ENCODE data around the gene TSHZ1. TPM values are rescaled to one million over a fixed set of nuclear protein-coding genes. Genes with fewer than 3 reads are reported as not detected.

The TSHZ1 gene
- total RNA-seq, 1 donor: 10.5 TPM

DNA sequence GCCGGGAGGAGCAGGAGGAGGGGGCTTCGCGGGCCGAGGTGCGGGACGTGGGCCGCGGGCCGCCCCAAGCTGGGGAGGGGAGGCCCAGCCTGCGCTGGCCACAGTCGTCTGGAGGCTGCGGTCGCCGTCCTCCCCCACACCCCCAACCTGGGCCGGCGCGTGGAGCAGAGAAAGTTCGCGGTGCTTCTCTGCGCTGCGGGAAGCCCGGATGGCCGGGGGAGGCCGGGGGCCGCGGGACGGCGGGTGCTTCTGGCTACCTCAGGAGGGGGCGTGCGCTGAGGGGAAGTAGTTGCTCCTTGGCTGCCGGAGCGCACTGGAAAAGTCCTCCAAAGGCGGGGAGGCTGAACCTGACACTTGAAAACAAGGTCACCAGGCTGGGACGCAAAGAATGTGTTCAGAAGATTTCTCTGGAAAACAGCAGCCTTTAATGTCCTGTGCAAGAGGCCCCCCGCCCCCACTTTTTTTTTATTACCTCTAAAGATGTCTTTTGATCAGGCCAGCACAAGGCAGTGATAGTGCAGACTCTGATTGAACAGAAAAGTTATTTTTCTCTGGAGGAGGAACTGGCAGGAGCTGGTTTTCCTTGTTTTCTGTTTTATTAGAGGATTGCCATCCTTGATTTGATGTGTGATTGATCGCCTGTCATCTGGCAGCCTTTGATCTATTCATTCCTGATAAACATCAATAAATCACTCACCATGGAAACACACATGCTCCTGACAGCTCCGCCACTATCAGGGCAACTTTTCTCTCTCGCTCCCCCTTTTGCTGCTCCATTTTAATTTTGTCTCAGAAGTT is 1.6 kb downstream of the TSHZ1 start:
- no peaks in the 10 kb centered on the region for H3K9me3 ChIP-seq (ENCODE audit: low read depth, low read length)
- H4K20me1 ChIP-seq (ENCODE audit: insufficient read depth, low read length): peaks cover 8% of the 10 kb centered on the region
- TF ChIP-seq, protein P1, sequence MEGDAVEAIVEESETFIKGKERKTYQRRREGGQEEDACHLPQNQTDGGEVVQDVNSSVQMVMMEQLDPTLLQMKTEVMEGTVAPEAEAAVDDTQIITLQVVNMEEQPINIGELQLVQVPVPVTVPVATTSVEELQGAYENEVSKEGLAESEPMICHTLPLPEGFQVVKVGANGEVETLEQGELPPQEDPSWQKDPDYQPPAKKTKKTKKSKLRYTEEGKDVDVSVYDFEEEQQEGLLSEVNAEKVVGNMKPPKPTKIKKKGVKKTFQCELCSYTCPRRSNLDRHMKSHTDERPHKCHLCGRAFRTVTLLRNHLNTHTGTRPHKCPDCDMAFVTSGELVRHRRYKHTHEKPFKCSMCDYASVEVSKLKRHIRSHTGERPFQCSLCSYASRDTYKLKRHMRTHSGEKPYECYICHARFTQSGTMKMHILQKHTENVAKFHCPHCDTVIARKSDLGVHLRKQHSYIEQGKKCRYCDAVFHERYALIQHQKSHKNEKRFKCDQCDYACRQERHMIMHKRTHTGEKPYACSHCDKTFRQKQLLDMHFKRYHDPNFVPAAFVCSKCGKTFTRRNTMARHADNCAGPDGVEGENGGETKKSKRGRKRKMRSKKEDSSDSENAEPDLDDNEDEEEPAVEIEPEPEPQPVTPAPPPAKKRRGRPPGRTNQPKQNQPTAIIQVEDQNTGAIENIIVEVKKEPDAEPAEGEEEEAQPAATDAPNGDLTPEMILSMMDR (IDR thresholded peaks at IDR 0.05; ENCODE audit: extremely low read depth, low read depth, low read length): no peak
- peak overlapping the region; percentile 68 for H2AFZ ChIP-seq (ENCODE audit: low read length)
- no peak for DNase-seq (ENCODE audit: insufficient read length, low spot score, missing footprints)
- peaks cover 53% of the 10 kb centered on the region for H3K79me2 ChIP-seq (ENCODE audit: insufficient read depth, low read length)
- H3K27me3 ChIP-seq (ENCODE audit: insufficient read depth, low read length): no peaks in the 10 kb centered on the region
- no peak overlapping the region for H3K27ac ChIP-seq (ENCODE audit: low read depth, low read length)
- peak overlapping the region; percentile 83 for H3K4me2 ChIP-seq (ENCODE audit: insufficient read depth, low read length)
- peaks cover 37% of the 10 kb centered on the region for H3K4me1 ChIP-seq (ENCODE audit: insufficient read depth, low read length)
- no peaks in the 10 kb centered on the region for H3K36me3 ChIP-seq (ENCODE audit: insufficient read depth, low read length)
- H3K4me3 ChIP-seq (ENCODE audit: insufficient read depth, low read length): peak overlapping the region; percentile 71

DNA sequence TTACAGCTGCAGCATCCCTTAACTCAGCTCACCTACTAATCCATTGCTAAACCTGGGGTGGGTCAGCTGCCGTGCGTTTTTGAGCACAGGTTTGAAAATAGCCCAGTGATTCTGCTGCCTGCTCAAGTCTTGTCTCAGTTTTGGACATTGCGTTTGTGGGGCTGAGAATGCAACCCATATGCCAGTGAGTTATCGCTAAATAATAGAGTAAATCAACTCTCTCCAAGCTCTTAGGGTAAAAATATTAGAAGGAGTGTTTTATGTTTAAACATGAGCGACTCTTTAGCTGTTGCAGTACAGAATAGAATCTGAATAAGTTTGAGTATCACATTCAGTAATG is 2.1 kb downstream of the TSHZ1 start:
- H2AFZ ChIP-seq (ENCODE audit: low read length): peak overlapping the region; percentile 68
- H3K9me3 ChIP-seq (ENCODE audit: low read depth, low read length): no peaks in the 10 kb centered on the region
- H3K79me2 ChIP-seq (ENCODE audit: insufficient read depth, low read length): peaks cover 52% of the 10 kb centered on the region
- no peaks in the 10 kb centered on the region for H3K36me3 ChIP-seq (ENCODE audit: insufficient read depth, low read length)
- H3K27me3 ChIP-seq (ENCODE audit: insufficient read depth, low read length): no peaks in the 10 kb centered on the region
- peak overlapping the region; percentile 83 for H3K4me2 ChIP-seq (ENCODE audit: insufficient read depth, low read length)
- DNase-seq (ENCODE audit: insufficient read length, low spot score, missing footprints): no peak
- H3K4me1 ChIP-seq (ENCODE audit: insufficient read depth, low read length): peaks cover 32% of the 10 kb centered on the region
- peaks cover 4% of the 10 kb centered on the region for H4K20me1 ChIP-seq (ENCODE audit: insufficient read depth, low read length)
- TF ChIP-seq, protein P1 (IDR thresholded peaks at IDR 0.05; ENCODE audit: extremely low read depth, low read depth, low read length): no peak
- H3K27ac ChIP-seq (ENCODE audit: low read depth, low read length): peak overlapping the region; percentile 30
- H3K4me3 ChIP-seq (ENCODE audit: insufficient read depth, low read length): peak overlapping the region; percentile 71

DNA sequence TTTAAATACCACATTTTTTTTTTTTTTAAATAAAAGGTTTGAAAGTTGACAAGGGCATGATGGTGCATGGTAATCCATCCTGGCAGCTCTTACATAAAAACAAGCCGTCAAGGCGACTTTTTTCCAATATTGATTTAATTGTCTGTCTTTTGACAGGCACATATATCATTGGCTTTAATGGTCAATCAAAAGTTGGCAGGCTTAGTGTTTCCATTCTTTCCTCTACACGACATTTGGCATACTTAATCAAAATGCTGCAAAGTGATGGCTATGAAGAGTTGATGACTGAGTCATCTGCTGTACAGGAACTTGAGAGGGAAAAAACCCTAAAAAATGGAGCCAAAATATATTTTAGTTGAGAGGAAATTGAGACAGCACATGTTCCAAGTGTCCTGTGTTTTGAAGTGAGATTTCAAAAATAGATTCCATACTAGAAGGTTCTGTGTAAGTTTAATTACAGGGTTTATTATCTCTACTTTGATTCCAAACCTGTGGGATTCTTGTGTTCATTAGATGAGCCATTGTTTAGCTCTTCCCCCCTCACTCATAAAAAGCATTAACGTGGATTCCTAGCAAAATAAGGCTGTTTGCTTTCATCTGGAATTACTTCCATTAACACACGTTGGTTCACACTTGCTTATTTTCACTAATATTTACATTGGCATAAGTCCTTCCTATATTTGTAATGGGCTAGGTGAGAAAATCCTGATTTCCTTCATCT is 3.2 kb downstream of the TSHZ1 start:
- TF ChIP-seq, protein P1 (IDR thresholded peaks at IDR 0.05; ENCODE audit: extremely low read depth, low read depth, low read length): no peak
- H3K4me3 ChIP-seq (ENCODE audit: insufficient read depth, low read length): no peak overlapping the region
- DNase-seq (ENCODE audit: insufficient read length, low spot score, missing footprints): no peak
- H3K4me2 ChIP-seq (ENCODE audit: insufficient read depth, low read length): peak overlapping the region; percentile 83
- H3K4me1 ChIP-seq (ENCODE audit: insufficient read depth, low read length): peaks cover 32% of the 10 kb centered on the region
- no peak overlapping the region for H3K27ac ChIP-seq (ENCODE audit: low read depth, low read length)
- H3K79me2 ChIP-seq (ENCODE audit: insufficient read depth, low read length): peaks cover 56% of the 10 kb centered on the region
- no peaks in the 10 kb centered on the region for H3K9me3 ChIP-seq (ENCODE audit: low read depth, low read length)
- no peaks in the 10 kb centered on the region for H4K20me1 ChIP-seq (ENCODE audit: insufficient read depth, low read length)
- no peaks in the 10 kb centered on the region for H3K27me3 ChIP-seq (ENCODE audit: insufficient read depth, low read length)
- H2AFZ ChIP-seq (ENCODE audit: low read length): no peak overlapping the region
- H3K36me3 ChIP-seq (ENCODE audit: insufficient read depth, low read length): no peaks in the 10 kb centered on the region

DNA sequence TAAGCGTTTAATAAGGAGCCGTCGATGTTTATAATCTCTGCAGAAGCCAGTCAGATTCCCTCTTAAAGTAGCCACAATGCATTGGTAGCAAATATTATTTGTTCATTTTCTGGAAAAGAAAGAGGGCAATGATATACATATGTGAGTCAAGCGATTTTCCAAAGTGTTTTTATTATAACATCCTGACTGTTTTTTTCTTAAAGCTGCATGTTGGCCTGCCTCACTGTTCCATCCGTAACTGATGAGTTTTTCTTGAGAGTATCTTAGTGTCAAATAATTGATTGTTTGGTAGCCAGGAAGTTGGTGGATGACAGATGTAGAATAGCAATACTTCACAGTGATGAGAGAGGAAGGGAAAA is 3.7 kb downstream of the TSHZ1 start:
- H3K79me2 ChIP-seq (ENCODE audit: insufficient read depth, low read length): peaks cover 61% of the 10 kb centered on the region
- H3K27ac ChIP-seq (ENCODE audit: low read depth, low read length): no peak overlapping the region

More for the DNA sequence above, 3.7 kb downstream of the TSHZ1 start:
- Histone ChIP-seq H3K4me3 (ENCODE audit: insufficient read depth, low read length) (no peak overlapping the region), H2AFZ (ENCODE audit: low read length) (no peak overlapping the region), H3K36me3 (ENCODE audit: insufficient read depth, low read length) (no peaks in the 10 kb centered on the region), H4K20me1 (ENCODE audit: insufficient read depth, low read length) (no peaks in the 10 kb centered on the region), H3K27me3 (ENCODE audit: insufficient read depth, low read length) (no peaks in the 10 kb centered on the region), H3K9me3 (ENCODE audit: low read depth, low read length) (no peaks in the 10 kb centered on the region), H3K4me1 (ENCODE audit: insufficient read depth, low read length) (peaks cover 32% of the 10 kb centered on the region), H3K4me2 (ENCODE audit: insufficient read depth, low read length) (no peak overlapping the region)
- TF ChIP-seq, protein P1 (IDR thresholded peaks at IDR 0.05; ENCODE audit: extremely low read depth, low read depth, low read length): no peak
- DNase-seq (ENCODE audit: insufficient read length, low spot score, missing footprints): no peak
